Karpas-422 (cell line): ENCODE results near the gene CEBPZ. TPM values are rescaled to one million over a fixed set of nuclear protein-coding genes. Genes with fewer than 3 reads are reported as not detected.
A peak's percentile ranks its signal among the peaks of the same experiment; 100 is the strongest.
"Not testable (repeated sequence)": the region's sequence is repeated elsewhere in the genome, so short reads cannot be mapped to it uniquely, and the experiment has no call there.

Experiments used
- DNase-seq: peaks from one replicate; pipeline ENCODE4 v3.0.0-alpha.2; 2015
- H2AFZ ChIP-seq: fragments of 200-600 bp; sonication (generic); 2 replicates; pipeline ENCODE4 v1.6.1; 2014; ENCODE audit warnings: antibody characterized with exemption, low read length, mixed read lengths
- H3K27ac ChIP-seq: fragments of 200-600 bp; sonication (generic); 2 replicates; pipeline ENCODE4 v1.5.1; 2014; ENCODE audit warnings: mild to moderate bottlenecking, low read length, moderate library complexity
- H3K27me3 ChIP-seq: fragments of 200-600 bp; sonication (generic); 2 replicates; pipeline ENCODE4 v1.6.1; 2014; ENCODE audit warnings: low read length, mixed read lengths
- H3K36me3 ChIP-seq: fragments of 200-600 bp; sonication (generic); 2 replicates; pipeline ENCODE4 v1.6.1; 2014; ENCODE audit warnings: low read length, mixed read lengths; ENCODE audit not compliant: insufficient read depth
- H3K4me1 ChIP-seq: fragments of 200-600 bp; sonication (generic); 2 replicates; pipeline ENCODE4 v1.6.1; 2014; ENCODE audit warnings: mild to moderate bottlenecking, low read length, mixed read lengths
- H3K4me2 ChIP-seq: fragments of 200-600 bp; sonication (generic); 2 replicates; pipeline ENCODE4 v1.6.1; 2014; ENCODE audit warnings: low read length, low read depth, mild to moderate bottlenecking; ENCODE audit not compliant: poor library complexity, severe bottlenecking
- H3K4me3 ChIP-seq: fragments of 200-600 bp; sonication (generic); 2 replicates; pipeline ENCODE4 v1.5.1; 2014; ENCODE audit warnings: mild to moderate bottlenecking, antibody characterized with exemption, low read length, mixed read lengths
- H3K79me2 ChIP-seq: fragments of 200-600 bp; sonication (generic); 2 replicates; pipeline ENCODE4 v1.6.1; 2014; ENCODE audit warnings: mild to moderate bottlenecking, low read length, mixed read lengths
- H3K9ac ChIP-seq: fragments of 200-600 bp; sonication (generic); 2 replicates; pipeline ENCODE4 v1.6.0; 2014; ENCODE audit warnings: low read length
- H3K9me2 ChIP-seq: fragments of 200-600 bp; sonication (generic), shearing (Covaris generic); replicated peaks from 2 replicates; pipeline ENCODE4 v1.6.0; 2014; ENCODE audit warnings: mild to moderate bottlenecking, low read length, moderate library complexity; ENCODE audit not compliant: insufficient read depth
- H3K9me3 ChIP-seq: fragments of 300-700, 200-600 bp; sonication (generic); 2 replicates; pipeline ENCODE4 v1.6.1; 2014; ENCODE audit warnings: low read length, mixed read lengths
- H4K20me1 ChIP-seq: fragments of 200-600 bp; sonication (generic); 2 replicates; pipeline ENCODE4 v1.6.1; 2014; ENCODE audit warnings: mild to moderate bottlenecking, antibody characterized with exemption, low read length, low read depth; ENCODE audit not compliant: insufficient read depth
- total RNA-seq: library from RNA; depleted of rRNA; stranded (reverse); fragments of >200 nt; shearing (Covaris generic); gene quantifications from 2 replicates; pipeline ENCODE4 v1.2.3, GENCODE V29; 2014; ENCODE audit warnings: low replicate concordance

The CEBPZ gene
- total RNA-seq, 1 experiment from 2014 or later = 48.2 TPM

DNA sequence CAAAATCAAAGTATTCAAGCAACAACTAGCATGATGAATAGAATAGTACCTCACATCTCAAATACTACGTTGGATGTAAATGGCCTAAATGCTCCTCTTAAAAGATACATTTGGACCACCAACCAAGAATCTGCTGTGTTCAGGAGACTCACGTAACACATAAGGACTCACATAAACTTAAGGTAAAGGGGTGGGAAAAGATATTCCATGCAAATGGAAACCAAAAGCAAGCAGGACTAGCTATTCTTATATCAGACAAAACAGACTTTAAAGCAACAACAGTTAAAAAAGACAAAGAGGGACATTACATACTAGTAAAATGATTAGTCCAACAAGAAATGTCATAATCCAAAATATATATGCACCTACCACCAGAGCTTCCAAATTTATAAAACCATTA is 24.6 kb downstream of the CEBPZ start:
- not testable (repeated sequence) for H4K20me1 ChIP-seq, H3K27me3 ChIP-seq, DNase-seq, H3K9me3 ChIP-seq, H3K9me2 ChIP-seq, H3K4me3 ChIP-seq, H2AFZ ChIP-seq, H3K4me2 ChIP-seq, H3K27ac ChIP-seq, H3K4me1 ChIP-seq, H3K9ac ChIP-seq
- Histone ChIP-seq H3K79me2 (peaks cover 86% of the 10 kb centered on the region), H3K36me3 (peaks cover 97% of the 10 kb centered on the region)

- peaks cover 85% of the 10 kb centered on the region for H3K79me2 ChIP-seq
Measured at GRCh38 chr2:37205689-37206341, 25.6 kb downstream of the CEBPZ start.

DNA sequence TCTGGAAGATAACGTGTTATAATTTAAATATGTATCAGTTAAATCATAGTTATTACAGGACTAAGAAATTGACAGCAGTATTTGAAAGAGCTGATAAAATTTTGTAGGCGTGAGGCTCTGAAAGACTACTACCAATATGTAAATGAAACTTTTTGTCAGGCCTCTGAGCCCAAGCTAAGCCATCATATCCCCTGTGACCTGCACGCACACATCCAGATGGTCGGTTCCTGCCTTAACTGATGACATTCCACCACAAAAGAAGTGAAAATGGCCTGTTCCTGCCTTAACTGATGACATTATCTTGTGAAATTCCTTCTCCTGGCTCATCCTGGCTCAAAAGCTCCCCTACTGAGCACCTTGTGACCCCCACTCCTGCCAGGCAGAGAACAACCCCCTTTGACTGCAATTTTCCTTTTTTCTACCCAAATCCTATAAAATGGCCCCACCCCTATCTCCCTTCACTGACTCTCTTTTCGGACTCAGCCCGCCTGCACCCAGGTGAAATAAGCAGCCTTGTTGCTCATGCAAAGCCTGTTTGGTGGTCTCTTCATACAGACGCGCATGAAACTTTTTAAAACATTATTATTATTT is 26.2 kb downstream of the CEBPZ start:
- H3K9ac ChIP-seq, DNase-seq, H3K4me3 ChIP-seq, H4K20me1 ChIP-seq, H3K4me2 ChIP-seq, H3K27me3 ChIP-seq, H3K27ac ChIP-seq, H3K4me1 ChIP-seq, H2AFZ ChIP-seq, H3K9me3 ChIP-seq, H3K9me2 ChIP-seq: not testable (repeated sequence)
- H3K36me3 ChIP-seq = peaks cover 97% of the 10 kb centered on the region
- peaks cover 85% of the 10 kb centered on the region for H3K79me2 ChIP-seq

More at GRCh38 chr2:37205689-37206341, 25.6 kb downstream of the CEBPZ start:
- Histone ChIP-seq H4K20me1 (no peaks in the 10 kb centered on the region), H3K9me3 (peaks cover 3% of the 10 kb centered on the region), H3K4me3 (no peak overlapping the region), H2AFZ (no peak overlapping the region), H3K9me2 (no peaks in the 10 kb centered on the region), H3K4me2 (no peak overlapping the region), H3K27me3 (no peaks in the 10 kb centered on the region), H3K9ac (no peak overlapping the region), H3K27ac (no peak overlapping the region), H3K36me3 (peaks cover 97% of the 10 kb centered on the region), H3K4me1 (peaks cover 7% of the 10 kb centered on the region)
- no peak for DNase-seq

DNA sequence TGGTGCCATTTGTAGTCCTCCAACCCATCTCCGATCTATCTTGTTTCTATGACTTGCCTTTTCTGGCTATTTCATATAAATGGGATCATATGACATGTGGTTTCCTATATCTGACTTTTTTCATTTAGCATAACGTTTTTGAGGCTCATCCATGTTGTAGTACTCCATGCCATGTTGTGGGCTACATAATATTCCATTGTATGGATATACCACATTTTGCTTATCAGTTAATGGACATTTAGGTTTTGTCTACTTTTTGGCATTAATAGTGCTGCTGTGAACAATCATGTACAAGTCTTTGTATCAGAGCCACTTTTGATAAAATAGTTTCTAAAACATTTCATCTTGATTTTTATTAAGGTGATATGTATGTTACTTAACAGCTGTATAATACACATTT is 27.7 kb downstream of the CEBPZ start:
- peaks cover 88% of the 10 kb centered on the region for H3K36me3 ChIP-seq
- no peaks in the 10 kb centered on the region for H3K27me3 ChIP-seq
- peaks cover 83% of the 10 kb centered on the region for H3K79me2 ChIP-seq

DNA sequence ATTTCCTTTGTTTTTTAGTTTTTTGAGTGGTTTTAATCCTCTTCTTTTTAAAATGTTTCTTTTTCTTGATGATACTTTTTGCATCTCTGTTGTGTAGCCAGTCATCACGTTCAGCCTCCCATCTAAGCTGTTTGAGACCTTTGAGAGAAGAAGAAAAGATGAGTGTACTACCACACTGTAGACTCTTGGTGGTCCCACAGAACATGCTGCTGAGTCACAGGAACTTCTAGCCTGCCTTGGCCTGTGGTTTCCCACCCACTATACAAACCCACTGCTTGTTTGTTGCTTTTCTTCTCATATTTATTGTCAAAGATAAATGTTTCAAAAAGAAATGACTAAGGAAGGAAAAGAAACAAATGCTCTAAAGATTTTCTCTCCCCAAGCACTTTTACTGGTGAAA is 29.6 kb downstream of the CEBPZ start:
- no peaks in the 10 kb centered on the region for H4K20me1 ChIP-seq
- peaks cover 76% of the 10 kb centered on the region for H3K79me2 ChIP-seq
- no peak overlapping the region for H3K9ac ChIP-seq
- H2AFZ ChIP-seq = no peak overlapping the region
- H3K4me1 ChIP-seq = peaks cover 38% of the 10 kb centered on the region
- peak overlapping the region; percentile 62 for H3K27ac ChIP-seq
- peaks cover 3% of the 10 kb centered on the region for H3K9me3 ChIP-seq
- DNase-seq = peak; percentile 53
- no peak overlapping the region for H3K4me2 ChIP-seq
- no peaks in the 10 kb centered on the region for H3K9me2 ChIP-seq
- no peak overlapping the region for H3K4me3 ChIP-seq
- H3K27me3 ChIP-seq = no peaks in the 10 kb centered on the region
- peaks cover 69% of the 10 kb centered on the region for H3K36me3 ChIP-seq

More for the DNA sequence above, 27.7 kb downstream of the CEBPZ start:
- no peak for DNase-seq
- peaks cover 3% of the 10 kb centered on the region for H3K9me3 ChIP-seq
- peaks cover 21% of the 10 kb centered on the region for H3K4me1 ChIP-seq
- no peak overlapping the region for H3K9ac ChIP-seq
- no peaks in the 10 kb centered on the region for H4K20me1 ChIP-seq
- H2AFZ ChIP-seq = no peak overlapping the region
- no peak overlapping the region for H3K4me3 ChIP-seq
- H3K4me2 ChIP-seq = no peak overlapping the region
- H3K9me2 ChIP-seq = no peaks in the 10 kb centered on the region
- H3K27ac ChIP-seq = no peak overlapping the region

- H2AFZ ChIP-seq = no peak overlapping the region
- H3K4me2 ChIP-seq = no peak overlapping the region
- H3K9me3 ChIP-seq = peaks cover 3% of the 10 kb centered on the region
- H3K4me1 ChIP-seq = peaks cover 38% of the 10 kb centered on the region
- DNase-seq = no peak
- no peaks in the 10 kb centered on the region for H3K9me2 ChIP-seq
- peaks cover 63% of the 10 kb centered on the region for H3K36me3 ChIP-seq
- H3K79me2 ChIP-seq = peaks cover 74% of the 10 kb centered on the region
- H3K9ac ChIP-seq = no peak overlapping the region
- peak overlapping the region; percentile 62 for H3K27ac ChIP-seq
- H3K27me3 ChIP-seq = no peaks in the 10 kb centered on the region
- H4K20me1 ChIP-seq = no peaks in the 10 kb centered on the region
- no peak overlapping the region for H3K4me3 ChIP-seq
Measured at GRCh38 chr2:37201208-37201607, 30.2 kb downstream of the CEBPZ start.

- peak; percentile 70 for DNase-seq
- Histone ChIP-seq H3K4me3 (peak overlapping the region; percentile 84; the same call in 1 of the 2 replicates), H2AFZ (no peak overlapping the region), H3K9me2 (no peaks in the 10 kb centered on the region), H3K9ac (peak overlapping the region; percentile 94), H3K79me2 (peaks cover 53% of the 10 kb centered on the region), H3K4me1 (peaks cover 44% of the 10 kb centered on the region), H3K9me3 (no peaks in the 10 kb centered on the region; the same call in 1 of the 2 replicates), H3K27me3 (no peaks in the 10 kb centered on the region), H3K36me3 (peaks cover 38% of the 10 kb centered on the region), H3K27ac (peak overlapping the region; percentile 93), H4K20me1 (no peaks in the 10 kb centered on the region), H3K4me2 (peak overlapping the region; percentile 80)
Measured at GRCh38 chr2:37198681-37199065, 32.7 kb downstream of the CEBPZ start.

DNA sequence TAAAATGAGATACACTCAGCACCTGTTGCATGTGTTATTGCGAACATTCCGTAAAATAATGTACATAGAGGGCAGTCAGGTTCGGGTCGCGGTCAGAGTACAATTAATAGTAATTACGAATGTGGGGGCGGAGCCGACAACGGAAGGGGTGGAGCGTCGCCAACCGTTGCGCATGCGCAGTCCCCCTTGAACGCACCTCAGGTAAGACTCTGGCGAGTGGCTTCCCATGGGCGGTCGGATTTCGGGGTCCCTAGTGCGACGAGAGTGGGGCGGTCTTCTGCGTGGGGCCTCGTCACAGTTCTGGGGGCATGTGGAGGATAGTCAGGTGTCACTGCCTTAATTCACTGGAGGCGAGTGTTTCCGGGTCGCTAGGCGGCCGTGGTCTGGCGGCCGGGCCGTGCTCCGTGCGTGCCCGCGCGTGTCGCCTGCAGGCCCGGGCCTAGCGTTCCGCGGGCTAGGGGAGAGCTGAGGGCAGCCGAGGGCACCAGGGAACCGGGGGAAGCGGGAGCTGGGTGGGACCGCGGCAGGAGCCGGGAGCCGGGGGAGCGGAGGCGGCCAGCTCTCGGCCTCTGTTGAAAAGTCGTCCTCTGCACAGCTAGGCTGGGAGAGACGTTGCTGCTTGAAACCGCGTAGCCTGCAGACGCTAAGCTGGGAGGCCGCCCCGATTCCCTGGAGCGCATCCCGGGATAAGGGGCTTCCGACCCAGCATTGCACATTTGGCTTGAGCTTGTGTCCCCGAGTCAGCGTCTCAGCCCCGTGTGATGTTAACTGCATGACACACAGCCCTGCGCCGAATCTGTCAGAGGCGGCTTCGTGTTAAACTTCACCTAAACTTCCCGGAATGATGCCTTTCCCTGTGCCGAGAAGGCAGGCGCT is 34.8 kb downstream of the CEBPZ start, which contains the start of gene CEBPZOS:
Gene CEBPZOS, plus strand, starts transcription at position 177 of the 876 bp plus-strand sequence. CDS start 3,209 bp downstream, outside the sequence.
- H3K79me2 ChIP-seq = peaks cover 42% of the 10 kb centered on the region
- H3K4me1 ChIP-seq = peaks cover 38% of the 10 kb centered on the region
- H3K27ac ChIP-seq = peak within 1 kb of the TSS; percentile 93
- peak within 1 kb of the TSS; percentile 80 for H3K4me2 ChIP-seq
- H3K36me3 ChIP-seq = peaks cover 19% of the 10 kb centered on the region; the same call in 1 of the 2 replicates
- DNase-seq = peak; percentile 96
- no peaks in the 10 kb centered on the region for H4K20me1 ChIP-seq
- no peaks in the 10 kb centered on the region for H3K9me3 ChIP-seq
- no peaks in the 10 kb centered on the region for H3K27me3 ChIP-seq
- H3K9ac ChIP-seq = peak within 1 kb of the TSS; percentile 94
- no peaks in the 10 kb centered on the region for H3K9me2 ChIP-seq
- H3K4me3 ChIP-seq = peak within 1 kb of the TSS; percentile 84
- peak within 1 kb of the TSS; percentile 99 for H2AFZ ChIP-seq
